ENCODE data around the gene BRICD5.

GRCh38 chr16:2256531-2257140, 46.0 kb upstream of the BRICD5 start:
- TF ChIP-seq POLR2A (IDR thresholded peaks at IDR 0.05; ENCODE audit: low read length) (no peak), GATA1 (IDR thresholded peaks at IDR 0.05; ENCODE audit: low read depth, low read length) (no peak)

Measured in erythroblast (primary cell).